ENCODE data around the gene CHAD.

CHAD gene

DNA sequence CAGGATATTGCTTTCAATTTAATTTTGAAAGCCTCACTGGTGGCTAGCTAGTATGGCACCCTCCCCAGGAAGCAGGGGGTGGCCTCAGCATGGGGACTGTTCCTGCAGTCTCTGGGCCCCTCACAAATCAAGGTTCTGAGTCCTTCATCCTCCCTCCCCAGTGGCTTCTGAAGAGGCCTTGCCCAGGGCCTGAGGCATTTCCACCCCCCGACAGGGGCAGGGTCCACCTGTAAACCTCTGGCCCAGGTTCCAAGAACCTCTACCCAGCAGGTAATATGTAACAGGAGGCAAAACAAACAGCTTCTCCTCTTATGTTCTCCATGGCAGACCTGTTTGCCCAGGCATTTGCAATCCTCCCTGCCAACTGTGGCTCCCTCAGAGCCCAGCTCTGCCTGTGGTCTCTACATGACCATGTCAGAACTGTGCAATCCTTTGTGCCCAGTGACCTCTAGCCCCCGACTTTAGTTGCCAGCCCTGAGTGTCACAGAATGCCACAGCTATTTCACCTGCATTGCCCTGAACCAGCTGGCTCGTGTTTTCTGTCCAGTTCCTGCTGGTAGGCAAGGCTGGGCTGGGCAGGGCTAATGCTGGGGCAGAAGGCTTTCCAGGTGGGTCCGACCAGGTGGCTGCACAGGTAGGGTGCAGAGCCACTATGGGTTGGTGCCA, 28.4 kb downstream of the CHAD start:
- H3K4me3 ChIP-seq (ENCODE audit: control insufficient read depth in 1 of 7, extremely low read depth in 1 of 7, insufficient read depth in 4 of 7, low read depth in 2 of 7, low read length in 6 of 7), result no peak overlapping the region
- WGBS (ENCODE audit: insufficient coverage), result 94% methylated on average over 4 of the region's 4 CpGs
- H3K4me1 ChIP-seq (ENCODE audit: control extremely low read depth in 1 of 4, control insufficient read depth in 4 of 4, insufficient read depth in 4 of 4, low read length in 3 of 4), result no peaks in the 10 kb centered on the region
- no peak for DNase-seq
- H3K27me3 ChIP-seq (replicated peaks in 2 of 5; ENCODE audit: control insufficient read depth in 4 of 5, insufficient read depth in 5 of 5, low read length in 4 of 5), result no peaks in the 10 kb centered on the region
- H3K36me3 ChIP-seq (ENCODE audit: control insufficient read depth in 4 of 4, insufficient read depth in 4 of 4, low read length in 3 of 4), result peaks cover 0 to 7% (median 3%) of the 10 kb centered on the region in 4 experiments
- ChIA-PET POLR2A (no interaction called here), CTCF (no interaction called here)
- H3K9me3 ChIP-seq (ENCODE audit: control extremely low read depth in 1 of 5, control insufficient read depth in 4 of 5, insufficient read depth in 2 of 5, low read depth in 1 of 5, low read length in 4 of 5), result no peaks in the 10 kb centered on the region
- H3K27ac ChIP-seq (ENCODE audit: insufficient read depth in 1 of 2, low read depth in 1 of 2, low read length in 2 of 2, poor library complexity in 1 of 2, severe bottlenecking in 2 of 2), result no peak overlapping the region

DNA sequence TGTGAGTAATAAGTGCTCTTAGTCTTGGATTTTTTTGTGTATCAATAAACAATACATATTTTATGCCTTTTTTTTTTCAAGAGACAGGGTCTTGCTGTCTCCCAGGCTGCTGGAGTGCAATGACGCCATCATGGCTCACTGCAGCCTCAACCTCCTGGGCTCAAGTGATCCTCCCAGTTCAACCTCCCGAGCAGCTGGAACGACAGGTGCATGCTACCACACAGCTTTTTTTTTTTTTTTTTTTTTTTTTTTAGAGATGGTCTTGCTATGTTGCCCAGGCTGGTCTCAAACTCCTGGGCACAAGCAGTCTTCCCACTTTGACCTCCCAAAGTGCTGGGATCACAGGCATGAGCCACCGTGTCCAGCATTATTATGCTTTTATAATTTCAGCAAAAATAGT, 29.7 kb downstream of the CHAD start:
- no peaks in the 10 kb centered on the region for H3K27me3 ChIP-seq (replicated peaks in 2 of 5; ENCODE audit: control insufficient read depth in 4 of 5, insufficient read depth in 5 of 5, low read length in 4 of 5)
- 100% methylated on average over 1 of the region's 4 CpGs for WGBS (ENCODE audit: insufficient coverage)
- H3K4me3 ChIP-seq (ENCODE audit: control insufficient read depth in 1 of 7, extremely low read depth in 1 of 7, insufficient read depth in 4 of 7, low read depth in 2 of 7, low read length in 6 of 7), result no peak overlapping the region
- CTCF ChIA-PET, result interaction anchor here (1.3 kb wide), 1 partner anchor 17 kb away, joined by 3 read pairs; no protein-coding TSS in a partner anchor
- H3K9me3 ChIP-seq (ENCODE audit: control extremely low read depth in 1 of 5, control insufficient read depth in 4 of 5, insufficient read depth in 2 of 5, low read depth in 1 of 5, low read length in 4 of 5), result no peaks in the 10 kb centered on the region
- peaks cover 0 to 7% (median 3%) of the 10 kb centered on the region in 4 experiments for H3K36me3 ChIP-seq (ENCODE audit: control insufficient read depth in 4 of 4, insufficient read depth in 4 of 4, low read length in 3 of 4)
- H3K4me1 ChIP-seq (ENCODE audit: control extremely low read depth in 1 of 4, control insufficient read depth in 4 of 4, insufficient read depth in 4 of 4, low read length in 3 of 4), result no peaks in the 10 kb centered on the region
- no peak overlapping the region for H3K27ac ChIP-seq (ENCODE audit: insufficient read depth in 1 of 2, low read depth in 1 of 2, low read length in 2 of 2, poor library complexity in 1 of 2, severe bottlenecking in 2 of 2)
- no peak for DNase-seq
- POLR2A ChIA-PET, result no interaction called here

DNA sequence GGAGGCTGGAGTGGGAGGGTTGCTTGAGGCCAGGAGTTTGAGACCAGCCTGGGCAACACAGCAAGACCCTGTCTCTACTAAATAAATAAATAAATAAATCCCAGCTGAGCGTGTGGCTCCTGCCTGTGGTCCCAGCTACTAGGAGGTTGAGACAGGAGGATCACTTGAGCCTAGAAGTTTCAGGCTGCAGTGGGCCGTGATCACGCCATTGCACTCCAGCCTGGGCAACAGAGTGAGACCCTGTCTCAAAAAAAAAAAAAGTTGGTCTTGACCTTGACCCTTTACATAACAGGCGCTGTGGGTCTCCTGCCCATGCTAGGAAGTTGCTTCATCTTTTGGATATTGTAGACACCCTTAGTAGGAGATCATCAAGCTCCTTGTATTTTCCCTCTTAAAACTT, 31.3 kb downstream of the CHAD start:
- H3K36me3 ChIP-seq (ENCODE audit: control insufficient read depth in 4 of 4, insufficient read depth in 4 of 4, low read length in 3 of 4), result peaks cover 0 to 10% (median 5%) of the 10 kb centered on the region in 4 experiments
- ChIA-PET CTCF (interaction anchor here (1.0 to 1.9 kb wide), 3 partner anchors 10 to 40 kb away, joined by 3 to 5 read pairs (median 5); partner anchors contain the start of gene LRRC59), POLR2A (no interaction called here)
- no peaks in the 10 kb centered on the region for H3K9me3 ChIP-seq (ENCODE audit: control extremely low read depth in 1 of 5, control insufficient read depth in 4 of 5, insufficient read depth in 2 of 5, low read depth in 1 of 5, low read length in 4 of 5)
- DNase-seq, result no peak
- WGBS (ENCODE audit: insufficient coverage), result 100% methylated on average over 4 of the region's 4 CpGs
- no peaks in the 10 kb centered on the region for H3K27me3 ChIP-seq (replicated peaks in 2 of 5; ENCODE audit: control insufficient read depth in 4 of 5, insufficient read depth in 5 of 5, low read length in 4 of 5)
- H3K4me1 ChIP-seq (ENCODE audit: control extremely low read depth in 1 of 4, control insufficient read depth in 4 of 4, insufficient read depth in 4 of 4, low read length in 3 of 4), result no peaks in the 10 kb centered on the region
- H3K4me3 ChIP-seq (ENCODE audit: control insufficient read depth in 1 of 7, extremely low read depth in 1 of 7, insufficient read depth in 4 of 7, low read depth in 2 of 7, low read length in 6 of 7), result no peak overlapping the region
- no peak overlapping the region for H3K27ac ChIP-seq (ENCODE audit: insufficient read depth in 1 of 2, low read depth in 1 of 2, low read length in 2 of 2, poor library complexity in 1 of 2, severe bottlenecking in 2 of 2)

DNA sequence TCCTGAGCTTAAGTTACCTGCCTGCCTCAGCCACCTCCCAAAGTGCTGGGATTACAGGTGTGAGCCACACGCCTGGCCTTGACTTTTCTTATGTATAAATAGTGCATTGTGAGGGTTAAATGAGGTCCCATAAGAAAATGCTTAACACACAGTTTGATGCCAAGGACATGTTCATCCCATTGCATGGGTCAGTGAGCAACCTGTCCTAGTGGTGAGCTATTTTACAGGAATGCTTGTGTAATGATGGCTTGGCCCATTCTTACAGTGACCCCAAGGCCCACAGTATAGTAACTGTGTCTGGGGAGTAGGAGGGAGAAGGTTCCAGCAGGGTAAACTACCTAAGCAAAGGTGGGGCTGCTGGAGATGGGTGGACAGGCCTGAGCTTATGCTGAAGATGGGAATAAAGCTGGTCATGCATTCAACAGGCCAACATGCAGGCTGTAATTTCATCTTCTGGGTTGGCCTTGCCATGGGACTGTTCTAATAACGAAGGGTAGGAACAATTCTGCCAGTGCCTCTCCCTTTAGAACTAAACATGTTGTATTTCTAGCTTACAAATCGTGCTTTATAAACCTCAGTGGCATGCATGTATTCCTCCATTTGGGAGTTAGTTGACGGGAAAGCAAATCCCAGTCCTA, 36.4 kb downstream of the CHAD start:
- ChIA-PET CTCF (interaction anchor here (0.8 to 1.3 kb wide), 2 partner anchors 15 to 44 kb away, joined by 3 read pairs; no protein-coding TSS in a partner anchor), POLR2A (no interaction called here)
- no peak overlapping the region for H3K27ac ChIP-seq (ENCODE audit: insufficient read depth in 1 of 2, low read depth in 1 of 2, low read length in 2 of 2, poor library complexity in 1 of 2, severe bottlenecking in 2 of 2)
- H3K4me3 ChIP-seq (ENCODE audit: control insufficient read depth in 1 of 7, extremely low read depth in 1 of 7, insufficient read depth in 4 of 7, low read depth in 2 of 7, low read length in 6 of 7), result no peak overlapping the region
- H3K4me1 ChIP-seq (ENCODE audit: control extremely low read depth in 1 of 4, control insufficient read depth in 4 of 4, insufficient read depth in 4 of 4, low read length in 3 of 4), result peaks cover 4 to 8% (median 8%) of the 10 kb centered on the region in 4 experiments
- WGBS (ENCODE audit: insufficient coverage), result 100% methylated on average over 2 of the region's 4 CpGs
- peaks cover 0 to 10% (median 6%) of the 10 kb centered on the region in 4 experiments for H3K36me3 ChIP-seq (ENCODE audit: control insufficient read depth in 4 of 4, insufficient read depth in 4 of 4, low read length in 3 of 4)
- no peak for DNase-seq
- no peaks in the 10 kb centered on the region for H3K27me3 ChIP-seq (replicated peaks in 2 of 5; ENCODE audit: control insufficient read depth in 4 of 5, insufficient read depth in 5 of 5, low read length in 4 of 5)
- no peaks in the 10 kb centered on the region for H3K9me3 ChIP-seq (ENCODE audit: control extremely low read depth in 1 of 5, control insufficient read depth in 4 of 5, insufficient read depth in 2 of 5, low read depth in 1 of 5, low read length in 4 of 5)

DNA sequence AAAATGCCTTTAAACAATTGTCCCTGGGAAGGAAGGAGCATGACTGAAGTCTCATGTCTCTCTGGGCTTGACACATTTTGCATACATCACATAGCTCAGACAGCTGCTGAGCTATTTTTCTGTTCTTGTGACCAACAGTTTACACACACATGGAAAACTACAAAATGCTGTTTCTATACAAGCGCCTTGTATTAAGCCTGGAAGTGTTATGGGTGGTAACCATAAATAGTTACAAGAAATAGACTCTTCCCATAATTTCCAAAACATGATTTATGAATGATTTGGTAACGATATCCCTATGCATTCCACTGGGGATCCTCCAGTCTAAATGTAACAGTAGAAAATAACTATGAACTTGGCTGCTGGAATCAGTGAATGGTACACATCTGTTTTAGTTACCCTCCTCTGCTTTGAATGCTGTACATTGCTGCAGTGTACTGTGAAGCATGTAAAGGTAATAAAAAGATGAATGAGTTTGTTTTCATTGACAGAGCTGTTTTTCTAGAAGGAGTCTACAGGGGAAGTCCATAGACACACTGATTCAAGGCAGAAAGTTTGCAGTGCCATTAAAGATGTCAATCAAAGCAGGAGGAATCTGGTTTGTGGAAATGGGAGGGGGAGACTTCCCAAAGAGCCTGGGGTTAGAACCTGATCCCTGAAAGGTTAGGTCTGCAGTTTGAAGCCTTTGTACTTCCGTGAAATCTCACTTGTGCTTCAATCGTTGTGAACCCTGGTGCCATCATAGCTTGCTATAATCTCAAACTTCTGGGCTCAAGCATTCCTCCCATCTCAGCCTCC, 37.7 kb downstream of the CHAD start:
- peaks cover 0 to 8% (median 3%) of the 10 kb centered on the region in 4 experiments for H3K36me3 ChIP-seq (ENCODE audit: control insufficient read depth in 4 of 4, insufficient read depth in 4 of 4, low read length in 3 of 4)
- peaks cover 9 to 17% (median 16%) of the 10 kb centered on the region in 4 experiments for H3K4me1 ChIP-seq (ENCODE audit: control extremely low read depth in 1 of 4, control insufficient read depth in 4 of 4, insufficient read depth in 4 of 4, low read length in 3 of 4)
- CTCF ChIA-PET, result interaction anchor here (1.1 to 1.3 kb wide), 2 partner anchors 11 to 14 kb away, joined by 3 to 4 read pairs; no protein-coding TSS in a partner anchor
- H3K4me3 ChIP-seq (ENCODE audit: control insufficient read depth in 1 of 7, extremely low read depth in 1 of 7, insufficient read depth in 4 of 7, low read depth in 2 of 7, low read length in 6 of 7), result no peak overlapping the region
- no peaks in the 10 kb centered on the region for H3K9me3 ChIP-seq (ENCODE audit: control extremely low read depth in 1 of 5, control insufficient read depth in 4 of 5, insufficient read depth in 2 of 5, low read depth in 1 of 5, low read length in 4 of 5)
- no peaks in the 10 kb centered on the region for H3K27me3 ChIP-seq (replicated peaks in 2 of 5; ENCODE audit: control insufficient read depth in 4 of 5, insufficient read depth in 5 of 5, low read length in 4 of 5)
- 100% methylated on average over 2 of the region's 4 CpGs for WGBS (ENCODE audit: insufficient coverage)
- POLR2A ChIA-PET, result no interaction called here
- H3K27ac ChIP-seq (ENCODE audit: insufficient read depth in 1 of 2, low read depth in 1 of 2, low read length in 2 of 2, poor library complexity in 1 of 2, severe bottlenecking in 2 of 2), result no peak overlapping the region
- DNase-seq, result no peak

DNA sequence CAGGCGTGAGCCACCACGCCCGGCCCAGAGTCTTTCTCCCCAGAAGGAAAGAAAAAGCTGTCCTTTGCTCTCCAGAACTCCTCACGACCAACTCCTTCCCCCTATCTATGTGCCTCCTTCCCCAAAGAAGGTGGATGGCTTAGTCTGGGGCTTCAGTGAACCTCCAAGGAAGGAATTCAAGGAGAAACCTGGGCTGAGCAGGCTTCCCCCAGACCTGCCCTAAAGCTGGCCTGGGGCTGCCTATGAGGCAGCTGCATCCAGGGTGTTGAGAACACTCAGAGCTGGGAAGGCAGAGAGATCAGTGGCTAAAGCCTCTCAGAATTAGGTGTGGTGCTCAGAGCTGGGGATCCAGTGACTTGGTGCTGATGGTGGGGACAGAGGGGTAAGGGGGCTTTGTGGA, 38.9 kb downstream of the CHAD start:
- CTCF ChIA-PET, result interaction anchor here (0.9 to 1.9 kb wide), 4 partner anchors 12 to 68 kb away, joined by 3 to 7 read pairs (median 3); partner anchors contain the start of gene LRRC59
- H3K36me3 ChIP-seq (ENCODE audit: control insufficient read depth in 4 of 4, insufficient read depth in 4 of 4, low read length in 3 of 4), result peaks cover 0 to 6% (median 3%) of the 10 kb centered on the region in 4 experiments
- 100% methylated on average over 1 of the region's 4 CpGs for WGBS (ENCODE audit: insufficient coverage)
- H3K27me3 ChIP-seq (replicated peaks in 2 of 5; ENCODE audit: control insufficient read depth in 4 of 5, insufficient read depth in 5 of 5, low read length in 4 of 5), result no peaks in the 10 kb centered on the region
- DNase-seq, result no peak
- no peaks in the 10 kb centered on the region for H3K9me3 ChIP-seq (ENCODE audit: control extremely low read depth in 1 of 5, control insufficient read depth in 4 of 5, insufficient read depth in 2 of 5, low read depth in 1 of 5, low read length in 4 of 5)
- H3K4me1 ChIP-seq (ENCODE audit: control extremely low read depth in 1 of 4, control insufficient read depth in 4 of 4, insufficient read depth in 4 of 4, low read length in 3 of 4), result peaks cover 9 to 27% (median 26%) of the 10 kb centered on the region in 4 experiments
- POLR2A ChIA-PET, result no interaction called here
- no peak overlapping the region for H3K27ac ChIP-seq (ENCODE audit: insufficient read depth in 1 of 2, low read depth in 1 of 2, low read length in 2 of 2, poor library complexity in 1 of 2, severe bottlenecking in 2 of 2)
- H3K4me3 ChIP-seq (ENCODE audit: control insufficient read depth in 1 of 7, extremely low read depth in 1 of 7, insufficient read depth in 4 of 7, low read depth in 2 of 7, low read length in 6 of 7), result no peak overlapping the region

All from common myeloid progenitor, CD34-positive (primary cell).